Activated CD8-positive, alpha-beta T cell treated with anti-CD3 and anti-CD28 coated beads for 36 hours (primary cell): Measurements from ENCODE around the gene BMPR1A. TPM values are rescaled to one million over a fixed set of nuclear protein-coding genes. Genes with fewer than 3 reads are reported as not detected.

Experiments used
- ATAC-seq: fragments of 200-7000 bp; cut with Tn5 transposase; one replicate; pipeline ENCODE4 v1.10.0; 2021; ENCODE audit warnings: mild to moderate bottlenecking, moderate library complexity
- CTCF ChIA-PET: fragments of 350-600 bp; sonication (Branson Sonifier 250); formaldehyde crosslinking; loops from one replicate; lab custom pipeline; 2021; ENCODE audit warnings: antibody characterized with exemption; lab: Charles Lee
- POLR2A ChIA-PET: fragments of 350-600 bp; sonication (Branson Sonifier 250); formaldehyde crosslinking; loops from one replicate; lab custom pipeline; 2021; ENCODE audit warnings: antibody characterized with exemption; lab: Charles Lee
- DNase-seq: peaks from one replicate; pipeline ENCODE4 v3.0.0-alpha.2; 2020
- H3K27ac Mint-ChIP-seq: one replicate; pipeline ENCODE4 v1.8.0; 2021; ENCODE audit warnings: mild to moderate bottlenecking, mixed read lengths
- H3K27me3 Mint-ChIP-seq: one replicate; pipeline ENCODE4 v1.8.0; 2021; ENCODE audit warnings: mixed read lengths
- H3K36me3 Mint-ChIP-seq: one replicate; pipeline ENCODE4 v1.8.0; 2021; ENCODE audit warnings: low read depth, mixed read lengths
- H3K4me1 Mint-ChIP-seq: one replicate; pipeline ENCODE4 v1.8.0; 2021; ENCODE audit warnings: low read depth, mixed read lengths
- H3K4me3 Mint-ChIP-seq: one replicate; pipeline ENCODE4 v1.8.0; 2021; ENCODE audit warnings: mild to moderate bottlenecking, moderate library complexity, mixed read lengths
- H3K9me3 Mint-ChIP-seq: one replicate; pipeline ENCODE4 v1.8.0; 2021; ENCODE audit warnings: mixed read lengths
- intact Hi-C: fragments of 100-400 bp; cut with micrococcal nuclease; formaldehyde crosslinking; loops from one replicate; pipeline ENCODE4 v1.10.0; 2022
- total RNA-seq, 2 experiments: library from RNA; stranded (reverse); gene quantifications; one replicate each; pipeline ENCODE4 v1.2.3, GENCODE V29; 2021
- TF ChIP-seq, protein P1 (sequence below): fragments of 200-600 bp; IDR thresholded peaks from one replicate; pipeline ENCODE4 v1.8.0; 2022; ENCODE audit warnings: antibody characterized with exemption, mild to moderate bottlenecking

BMPR1A gene
- total RNA-seq, 2 experiments from 2014 or later: 6.6 to 6.9 TPM

DNA sequence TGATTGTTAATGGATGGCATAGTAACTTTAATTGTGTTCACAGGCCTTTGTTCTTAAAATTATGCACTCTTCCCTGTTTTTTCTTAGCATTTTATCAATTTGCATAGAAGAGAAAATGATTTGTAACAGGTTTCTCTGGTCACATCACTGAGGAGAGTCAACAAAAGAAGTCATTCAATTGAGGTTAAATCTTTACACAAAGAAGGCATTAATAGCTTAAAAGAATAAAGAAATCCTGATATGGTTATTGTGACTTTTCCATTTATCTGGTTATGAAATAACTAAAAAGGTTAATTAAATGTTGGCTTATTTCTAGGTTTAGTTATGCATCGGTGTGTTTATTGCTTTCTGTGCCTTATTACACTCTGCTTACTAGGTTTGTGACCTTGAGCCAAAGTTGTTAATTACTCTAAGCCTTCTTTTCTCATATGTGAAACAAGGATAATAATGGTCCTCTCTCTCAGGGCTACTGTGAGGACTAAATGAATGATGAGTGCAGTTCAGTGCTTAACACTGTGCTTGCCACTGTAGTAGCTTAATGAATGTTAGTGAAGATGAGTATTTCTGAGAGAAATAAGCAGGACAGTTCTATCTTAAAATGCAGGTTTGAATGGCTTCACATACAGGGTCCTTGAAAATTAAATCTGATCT is 12.1 kb downstream of the BMPR1A start:
- Mint-ChIP-seq H3K36me3 (no peaks in the 10 kb centered on the region), H3K27me3 (no peaks in the 10 kb centered on the region), H3K27ac (no peak overlapping the region), H3K4me3 (no peak overlapping the region), H3K9me3 (no peaks in the 10 kb centered on the region), H3K4me1 (no peaks in the 10 kb centered on the region)
- CTCF ChIA-PET: no interaction called here
- intact Hi-C loops: no loop called here
- TF ChIP-seq, protein P1, sequence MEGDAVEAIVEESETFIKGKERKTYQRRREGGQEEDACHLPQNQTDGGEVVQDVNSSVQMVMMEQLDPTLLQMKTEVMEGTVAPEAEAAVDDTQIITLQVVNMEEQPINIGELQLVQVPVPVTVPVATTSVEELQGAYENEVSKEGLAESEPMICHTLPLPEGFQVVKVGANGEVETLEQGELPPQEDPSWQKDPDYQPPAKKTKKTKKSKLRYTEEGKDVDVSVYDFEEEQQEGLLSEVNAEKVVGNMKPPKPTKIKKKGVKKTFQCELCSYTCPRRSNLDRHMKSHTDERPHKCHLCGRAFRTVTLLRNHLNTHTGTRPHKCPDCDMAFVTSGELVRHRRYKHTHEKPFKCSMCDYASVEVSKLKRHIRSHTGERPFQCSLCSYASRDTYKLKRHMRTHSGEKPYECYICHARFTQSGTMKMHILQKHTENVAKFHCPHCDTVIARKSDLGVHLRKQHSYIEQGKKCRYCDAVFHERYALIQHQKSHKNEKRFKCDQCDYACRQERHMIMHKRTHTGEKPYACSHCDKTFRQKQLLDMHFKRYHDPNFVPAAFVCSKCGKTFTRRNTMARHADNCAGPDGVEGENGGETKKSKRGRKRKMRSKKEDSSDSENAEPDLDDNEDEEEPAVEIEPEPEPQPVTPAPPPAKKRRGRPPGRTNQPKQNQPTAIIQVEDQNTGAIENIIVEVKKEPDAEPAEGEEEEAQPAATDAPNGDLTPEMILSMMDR: no peak
- ATAC-seq: no peak
- POLR2A ChIA-PET: no interaction called here
- DNase-seq: no peak

DNA sequence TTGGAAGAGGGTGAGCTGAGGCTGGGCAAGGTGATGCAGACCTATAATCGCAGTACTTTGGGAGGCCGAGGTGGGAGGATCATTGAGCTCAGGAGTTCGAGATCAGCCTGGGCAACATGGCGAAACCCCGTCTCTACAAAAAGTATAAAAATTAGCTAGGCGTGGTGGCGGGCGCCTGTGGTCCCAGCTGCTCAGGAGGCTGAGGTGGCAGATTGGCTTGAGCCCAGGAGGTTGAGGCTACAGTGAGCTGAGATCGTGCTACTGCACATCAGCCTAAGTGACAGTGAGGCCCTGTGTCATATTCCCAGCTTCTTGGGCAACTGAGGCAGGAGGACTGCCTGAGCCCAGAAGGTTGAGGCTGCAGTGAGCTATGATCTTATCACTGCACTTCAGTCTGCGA is 13.6 kb downstream of the BMPR1A start:
- intact Hi-C loops: no loop called here
- DNase-seq (no peak), ATAC-seq (no peak)
- H3K4me3 Mint-ChIP-seq: no peak overlapping the region
- ChIA-PET CTCF (no interaction called here), POLR2A (no interaction called here)
- H3K27ac Mint-ChIP-seq: no peak overlapping the region
- no peaks in the 10 kb centered on the region for H3K36me3 Mint-ChIP-seq
- peaks cover 2% of the 10 kb centered on the region for H3K4me1 Mint-ChIP-seq
- no peaks in the 10 kb centered on the region for H3K9me3 Mint-ChIP-seq
- no peaks in the 10 kb centered on the region for H3K27me3 Mint-ChIP-seq
- TF ChIP-seq, protein P1: no peak

DNA sequence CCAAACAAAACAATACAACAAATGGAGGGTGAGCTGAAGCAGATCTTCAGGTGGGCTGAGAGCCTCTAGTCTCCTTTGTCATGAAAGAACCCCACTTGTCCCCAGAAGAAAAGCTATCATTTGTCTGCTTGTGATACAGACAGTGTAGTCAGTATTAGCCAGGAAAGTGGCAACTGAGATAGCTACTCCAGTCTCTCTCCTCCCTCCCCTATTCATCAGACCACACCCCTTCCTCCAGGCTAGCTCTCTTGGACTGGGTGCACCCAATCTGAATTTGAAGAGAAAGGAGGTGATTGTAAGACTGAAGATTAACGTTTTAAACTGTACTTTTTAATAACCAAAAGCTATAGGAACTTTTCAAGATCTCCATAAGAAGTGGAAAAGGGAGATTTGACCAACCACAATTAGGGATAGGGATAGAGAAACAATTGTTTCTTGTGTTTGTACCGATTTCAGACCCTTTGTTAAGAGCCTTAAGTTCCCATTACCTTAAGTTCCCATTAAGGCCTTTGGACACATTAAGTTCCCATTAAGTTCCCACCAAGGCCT is 14.1 kb downstream of the BMPR1A start:
- Mint-ChIP-seq H3K9me3 (no peaks in the 10 kb centered on the region), H3K27ac (no peak overlapping the region), H3K36me3 (no peaks in the 10 kb centered on the region), H3K4me1 (peaks cover 3% of the 10 kb centered on the region), H3K4me3 (no peak overlapping the region), H3K27me3 (no peaks in the 10 kb centered on the region)
- ATAC-seq (no peak), DNase-seq (no peak)
- intact Hi-C loops: no loop called here
- ChIA-PET POLR2A (no interaction called here), CTCF (no interaction called here)
- TF ChIP-seq, protein P1: no peak

DNA sequence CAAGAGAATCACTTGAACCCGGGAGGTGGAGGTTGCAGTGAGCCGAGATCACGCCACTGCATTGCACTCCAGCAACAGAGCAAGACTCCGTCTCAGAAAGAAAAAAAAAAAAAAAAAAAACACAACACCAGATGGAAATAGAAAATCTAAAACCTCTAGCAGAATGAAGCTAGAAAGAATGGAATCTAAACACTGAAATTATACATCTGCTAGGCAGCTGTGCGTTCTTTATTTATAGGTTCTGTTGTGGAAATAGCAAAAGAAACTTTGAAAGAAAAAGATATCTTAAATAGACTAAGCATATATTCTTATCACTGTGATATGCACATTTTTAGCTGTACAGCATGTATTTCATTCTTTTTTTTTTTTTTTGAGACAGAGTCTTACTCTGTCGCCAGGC is 17.1 kb downstream of the BMPR1A start:
- no peak overlapping the region for H3K27ac Mint-ChIP-seq
- ChIA-PET POLR2A (interaction anchor here (0.6 kb wide), 1 partner anchor 33 kb away, joined by 3 read pairs; no protein-coding TSS in a partner anchor), CTCF (no interaction called here)
- H3K4me3 Mint-ChIP-seq: no peak overlapping the region
- H3K36me3 Mint-ChIP-seq: no peaks in the 10 kb centered on the region
- DNase-seq: no peak
- TF ChIP-seq, protein P1: no peak
- no peaks in the 10 kb centered on the region for H3K9me3 Mint-ChIP-seq
- intact Hi-C loops: no loop called here
- peaks cover 3% of the 10 kb centered on the region for H3K4me1 Mint-ChIP-seq
- H3K27me3 Mint-ChIP-seq: no peaks in the 10 kb centered on the region
- ATAC-seq: no peak

DNA sequence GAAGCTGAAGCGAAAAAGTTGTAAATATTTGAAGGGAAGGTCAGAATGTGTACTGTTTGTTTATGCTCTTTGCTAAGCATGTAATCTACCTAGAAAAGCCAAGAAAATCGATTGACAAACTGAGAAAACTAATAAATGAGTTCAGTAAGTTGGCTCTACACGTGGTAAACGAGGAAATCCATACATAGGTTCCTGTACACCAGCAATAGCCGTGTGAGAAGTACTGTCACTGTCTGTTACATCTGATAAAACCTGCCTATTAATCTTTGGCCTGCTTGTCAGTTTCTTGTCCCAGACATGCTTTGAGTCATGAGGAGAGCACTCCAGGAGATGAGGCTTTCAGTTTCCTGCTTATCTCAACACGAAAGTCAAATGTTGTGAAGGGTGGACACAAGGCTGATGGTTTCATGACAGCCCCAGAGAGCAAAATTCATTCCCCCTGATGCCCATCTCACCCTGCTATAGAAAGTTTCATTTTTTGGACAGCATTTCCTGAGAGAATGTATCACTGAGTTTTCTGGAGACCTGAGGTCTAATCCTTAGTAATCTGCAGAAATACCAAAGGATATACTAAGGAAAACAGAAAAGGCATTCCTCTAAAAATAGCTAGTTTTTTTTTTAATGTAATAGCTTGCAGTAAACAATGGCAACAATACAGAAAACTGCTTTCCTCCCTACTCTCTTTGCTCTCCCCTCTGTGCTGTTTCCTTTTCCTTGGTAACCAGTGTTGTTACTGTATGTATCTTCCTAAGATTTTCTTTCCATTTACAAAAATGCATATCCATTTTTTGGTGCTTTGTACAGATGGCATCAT is 18.8 kb downstream of the BMPR1A start:
- Mint-ChIP-seq H3K27ac (no peak overlapping the region), H3K4me1 (peaks cover 3% of the 10 kb centered on the region), H3K36me3 (no peaks in the 10 kb centered on the region), H3K9me3 (no peaks in the 10 kb centered on the region), H3K4me3 (no peak overlapping the region), H3K27me3 (no peaks in the 10 kb centered on the region)
- intact Hi-C loops: no loop called here
- TF ChIP-seq, protein P1: no peak
- CTCF ChIA-PET: interaction anchor here (1.1 kb wide), 1 partner anchor 41 kb away, joined by 4 read pairs; no protein-coding TSS in a partner anchor
- POLR2A ChIA-PET: interaction anchor here (0.7 kb wide), 1 partner anchor 19 kb away, joined by 3 read pairs; the partner anchor contains the start of gene BMPR1A
- no peak for ATAC-seq
- no peak for DNase-seq
